Ishikawa (cell line): Measurements from ENCODE around the gene DUSP19.

Experiments
- CEBPB ChIP-seq: IDR thresholded peaks from 2 replicates; pipeline ENCODE4 v1.6.1; 2012
- CREB1 ChIP-seq: IDR thresholded peaks from 2 replicates; pipeline ENCODE4 v1.6.1; 2012; ENCODE audit warnings: low read depth
- EGR1 ChIP-seq: IDR thresholded peaks from 2 replicates; pipeline ENCODE4 v1.6.1; 2012
- EP300 ChIP-seq: IDR thresholded peaks from 2 replicates; pipeline ENCODE4 v1.6.1; 2012; ENCODE audit warnings: borderline replicate concordance
- FOXM1 ChIP-seq: IDR thresholded peaks from 2 replicates; pipeline ENCODE4 v1.6.1; 2012; ENCODE audit warnings: low read depth, borderline replicate concordance
- MAX ChIP-seq: IDR thresholded peaks from 2 replicates; pipeline ENCODE4 v1.6.1; 2012
- NFIC ChIP-seq: IDR thresholded peaks from 2 replicates; pipeline ENCODE4 v1.6.1; 2012
- RAD21 ChIP-seq: IDR thresholded peaks from 2 replicates; pipeline ENCODE4 v1.6.1; 2012; ENCODE audit warnings: low read depth
- REST ChIP-seq: IDR thresholded peaks from 2 replicates; pipeline ENCODE4 v1.6.1; 2012; ENCODE audit warnings: low read depth, mild to moderate bottlenecking
- TAF1 ChIP-seq: IDR thresholded peaks from 2 replicates; pipeline ENCODE4 v1.6.1; 2012; ENCODE audit warnings: low read depth, mild to moderate bottlenecking
- TCF12 ChIP-seq: IDR thresholded peaks from 2 replicates; pipeline ENCODE4 v1.6.1; 2012; ENCODE audit warnings: low read depth
- TEAD4 ChIP-seq: IDR thresholded peaks from 2 replicates; pipeline ENCODE4 v1.6.1; 2012
- USF1 ChIP-seq: IDR thresholded peaks from 2 replicates; pipeline ENCODE4 v1.6.1; 2012
- YY1 ChIP-seq: IDR thresholded peaks from 2 replicates; pipeline ENCODE4 v1.6.1; 2012; ENCODE audit warnings: low read depth
- ZBTB7A ChIP-seq: IDR thresholded peaks from 2 replicates; pipeline ENCODE4 v1.6.1; 2012; ENCODE audit warnings: low read depth

The DUSP19 gene

GRCh38 chr2:183060571-183061231 lies 17.8 kb upstream of the DUSP19 start:
- TF ChIP-seq USF1 (no peak), TEAD4 (no peak), NFIC (no peak), CREB1 (no peak), TCF12 (no peak), RAD21 (no peak), YY1 (no peak), CEBPB (no peak), MAX (no peak), FOXM1 (no peak), EGR1 (no peak), TAF1 (no peak), EP300 (no peak), ZBTB7A (no peak)

- TF ChIP-seq EGR1, result no peak
- no peak for TF ChIP-seq TEAD4
- TF ChIP-seq NFIC, result no peak
- TF ChIP-seq TCF12, result no peak
- no peak for TF ChIP-seq USF1
- TF ChIP-seq REST, result no peak
- TF ChIP-seq CEBPB, result no peak
- no peak for TF ChIP-seq CREB1
- no peak for TF ChIP-seq MAX
- no peak for TF ChIP-seq TAF1
Observed at GRCh38 chr2:183063083-183063482, 15.5 kb upstream of the DUSP19 start.

GRCh38 chr2:183068561-183068960 lies 10.0 kb upstream of the DUSP19 start:
- no peak for TF ChIP-seq ZBTB7A
- TF ChIP-seq RAD21, result no peak
- no peak for TF ChIP-seq YY1
- TF ChIP-seq REST, result no peak
- TF ChIP-seq MAX, result no peak
- TF ChIP-seq FOXM1, result no peak
- no peak for TF ChIP-seq EGR1
- TF ChIP-seq CEBPB, result no peak
- no peak for TF ChIP-seq CREB1
- TF ChIP-seq TEAD4, result no peak

GRCh38 chr2:183069174-183069573 lies 9.4 kb upstream of the DUSP19 start:
- TF ChIP-seq CEBPB (no peak), RAD21 (no peak), NFIC (no peak), FOXM1 (no peak), TCF12 (no peak), EGR1 (no peak), TEAD4 (no peak), REST (no peak), USF1 (no peak), MAX (no peak), TAF1 (no peak), CREB1 (no peak), ZBTB7A (no peak), EP300 (no peak), YY1 (no peak)
